Measurements from ENCODE around the gene CD101. TPM values are rescaled to one million over a fixed set of nuclear protein-coding genes. Genes with fewer than 3 reads are reported as not detected.
A peak's percentile ranks its signal among the peaks of the same experiment; 100 is the strongest.

CD101 gene
- total RNA-seq, 1 donor from 2014 or later, result 0.48 TPM

DNA sequence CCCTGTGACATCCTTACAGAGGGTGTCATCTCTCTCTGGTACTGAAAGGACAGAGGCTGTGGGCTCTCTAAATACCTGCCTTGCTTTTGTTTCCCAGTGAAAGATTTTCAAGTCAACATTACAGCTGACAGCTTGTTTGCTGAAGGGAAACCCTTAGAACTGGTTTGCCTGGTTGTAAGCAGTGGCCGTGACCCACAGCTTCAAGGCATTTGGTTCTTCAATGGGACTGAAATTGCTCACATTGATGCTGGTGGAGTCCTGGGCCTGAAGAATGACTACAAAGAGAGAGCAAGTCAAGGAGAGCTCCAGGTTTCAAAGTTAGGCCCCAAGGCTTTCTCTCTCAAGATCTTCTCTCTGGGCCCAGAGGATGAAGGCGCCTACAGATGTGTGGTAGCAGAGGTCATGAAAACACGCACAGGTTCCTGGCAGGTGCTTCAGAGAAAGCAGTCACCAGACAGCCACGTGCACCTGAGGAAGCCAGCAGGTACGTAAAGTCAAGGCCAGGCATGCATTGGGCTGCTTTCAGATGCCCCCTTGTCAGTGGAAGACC is 11.8 kb downstream of the CD101 start:
- DNase-seq (ENCODE audit: low spot score), result no peak

DNA sequence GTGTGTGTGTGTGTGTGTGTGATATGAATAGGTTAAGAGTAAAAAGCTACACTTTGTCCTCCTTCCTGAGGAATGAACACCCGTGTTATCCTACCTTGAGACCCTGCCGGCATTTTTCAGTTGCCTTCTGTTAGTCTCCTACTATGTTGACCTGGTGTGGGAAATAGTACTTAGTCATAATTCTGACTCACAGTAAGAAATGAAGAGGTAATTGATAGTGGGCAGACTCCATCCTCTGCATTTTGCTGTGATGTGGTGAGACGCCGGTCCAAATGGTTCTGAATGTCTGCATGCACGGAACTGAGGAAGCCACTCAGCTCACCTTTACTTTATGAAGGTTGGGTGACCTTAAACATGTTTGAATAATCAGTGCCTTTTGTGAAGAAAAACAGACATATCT is 12.6 kb downstream of the CD101 start:
- no peak for DNase-seq (ENCODE audit: low spot score)

DNA sequence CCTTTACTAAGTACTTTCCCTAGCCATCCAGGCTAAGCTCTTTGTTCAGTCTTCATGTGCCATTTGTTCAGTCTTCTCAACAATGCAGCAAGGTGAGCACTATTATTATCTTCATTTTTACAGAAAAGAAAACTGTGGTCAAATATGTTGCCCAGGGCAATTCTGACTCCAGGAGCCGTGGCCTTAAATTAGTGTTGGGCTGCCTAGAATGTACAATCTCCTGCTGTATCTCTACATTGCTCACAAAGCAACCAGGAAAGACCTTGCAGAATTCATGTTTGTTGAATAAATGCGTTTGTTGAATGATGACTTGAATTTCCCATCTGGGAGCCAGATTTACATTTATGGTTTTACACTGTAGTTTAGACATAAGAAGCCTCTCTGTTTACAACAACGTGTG is 14.2 kb downstream of the CD101 start:
- no peak for DNase-seq (ENCODE audit: low spot score)

DNA sequence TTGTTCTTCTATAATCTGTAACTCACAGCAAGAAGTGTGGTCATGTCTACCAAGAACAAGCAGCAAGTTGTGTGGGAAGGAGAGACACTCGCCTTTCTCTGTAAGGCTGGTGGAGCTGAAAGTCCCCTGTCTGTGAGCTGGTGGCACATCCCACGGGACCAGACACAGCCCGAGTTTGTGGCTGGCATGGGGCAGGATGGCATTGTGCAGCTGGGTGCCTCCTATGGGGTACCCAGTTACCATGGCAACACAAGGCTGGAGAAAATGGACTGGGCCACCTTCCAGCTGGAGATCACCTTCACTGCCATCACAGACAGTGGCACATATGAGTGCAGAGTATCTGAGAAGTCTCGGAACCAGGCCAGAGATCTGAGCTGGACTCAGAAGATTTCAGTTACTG is 15.5 kb downstream of the CD101 start:
- no peak for DNase-seq (ENCODE audit: low spot score)

DNA sequence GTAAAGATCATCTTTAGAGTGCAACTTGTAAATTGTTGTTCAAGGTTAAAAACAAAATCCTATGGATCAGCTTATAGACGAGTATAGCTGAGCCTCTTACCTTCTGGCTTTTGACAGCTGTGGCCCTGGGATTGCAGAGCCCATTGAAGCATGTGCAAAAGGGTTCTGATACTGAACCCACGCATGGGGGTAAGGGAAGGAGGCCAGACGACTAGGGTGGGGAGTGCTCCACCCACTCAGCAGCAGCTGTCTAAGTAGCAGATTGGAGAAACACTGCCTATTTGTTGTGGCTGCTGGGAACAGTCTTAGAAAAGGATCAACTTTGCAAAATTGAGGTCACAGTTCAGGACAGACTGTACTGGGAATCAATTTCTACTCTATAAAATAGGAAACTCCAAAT is 16.1 kb downstream of the CD101 start:
- DNase-seq (ENCODE audit: low spot score), result no peak

DNA sequence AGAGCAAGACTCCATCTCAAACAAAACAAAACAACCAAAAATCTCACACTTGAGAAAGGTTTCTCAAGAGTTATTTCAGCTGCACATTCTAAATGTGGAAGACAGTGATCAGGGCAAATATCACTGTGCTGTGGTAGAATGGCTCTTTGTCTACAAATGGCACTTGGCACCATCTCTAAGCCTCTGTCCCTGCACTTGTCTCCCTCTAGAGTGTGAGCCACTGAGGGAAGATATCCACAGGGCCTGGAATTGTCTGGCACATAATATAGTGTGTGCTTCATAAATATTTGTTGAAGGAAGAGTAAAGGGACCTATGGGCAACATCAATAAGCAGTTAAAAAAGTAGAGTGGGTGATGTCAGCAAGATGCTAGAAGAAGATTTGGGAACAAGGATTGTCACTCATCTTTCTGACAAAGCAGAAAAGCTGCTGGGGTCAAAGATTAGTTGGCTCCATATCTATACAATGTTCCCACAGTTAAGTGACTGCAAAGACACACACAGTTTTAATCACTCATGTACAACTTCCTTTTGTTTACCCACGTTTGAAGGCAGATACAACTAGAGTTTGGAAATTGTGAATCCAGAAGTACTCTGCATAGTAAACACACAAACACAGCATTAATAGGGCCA is 19.1 kb downstream of the CD101 start:
- DNase-seq (ENCODE audit: low spot score), result no peak

DNA sequence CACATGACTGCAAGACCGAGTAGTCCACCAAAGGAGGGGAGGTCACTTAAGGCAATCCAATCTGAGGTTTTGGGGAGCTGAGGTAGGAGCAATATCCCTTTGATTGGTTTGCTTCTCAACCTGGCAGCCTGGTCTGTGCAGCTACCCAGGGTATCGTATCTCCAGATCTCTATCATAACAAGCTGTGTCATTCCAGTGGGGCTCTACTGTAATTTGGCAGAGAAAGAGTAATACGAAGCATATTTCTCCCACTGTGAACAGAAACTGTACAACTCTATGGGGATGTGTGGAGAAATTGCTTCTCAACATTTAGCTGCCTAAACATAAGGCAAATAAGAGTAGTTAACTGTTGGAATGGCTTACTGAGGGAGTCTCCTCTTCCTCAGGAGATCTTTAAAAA is 20.6 kb downstream of the CD101 start:
- no peak for DNase-seq (ENCODE audit: low spot score)

DNA sequence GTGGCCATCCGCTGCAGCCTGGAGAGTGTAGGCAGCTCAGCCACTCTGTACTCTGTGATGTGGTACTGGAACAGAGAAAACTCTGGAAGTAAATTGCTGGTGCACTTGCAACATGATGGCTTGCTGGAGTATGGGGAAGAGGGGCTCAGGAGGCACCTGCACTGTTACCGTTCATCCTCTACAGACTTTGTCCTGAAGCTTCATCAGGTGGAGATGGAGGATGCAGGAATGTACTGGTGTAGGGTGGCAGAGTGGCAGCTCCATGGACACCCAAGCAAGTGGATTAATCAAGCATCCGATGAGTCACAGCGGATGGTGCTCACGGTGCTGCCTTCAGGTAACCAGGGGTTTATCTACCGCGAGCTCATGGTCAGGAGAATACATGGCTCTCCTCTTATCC is 24.0 kb downstream of the CD101 start:
- DNase-seq (ENCODE audit: low spot score), result no peak

DNA sequence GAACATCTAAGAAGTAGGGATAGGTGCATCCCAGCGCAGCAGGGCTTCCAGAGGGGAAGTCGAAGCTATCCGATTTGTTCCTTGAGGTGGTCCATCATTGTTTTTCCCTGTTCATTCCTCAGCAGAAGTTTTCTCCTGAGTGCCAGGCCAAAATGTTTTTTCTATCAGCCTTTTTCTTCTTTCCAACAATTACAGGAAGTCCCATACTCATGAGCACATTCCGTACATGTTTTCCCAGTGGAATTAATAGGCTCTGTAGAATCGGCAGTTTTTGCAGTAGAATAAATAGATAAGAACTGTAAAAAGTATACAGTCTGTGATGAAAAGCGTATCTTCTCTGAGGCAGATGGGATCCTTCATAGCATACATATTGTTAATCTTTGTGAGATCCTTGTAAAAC is 24.8 kb downstream of the CD101 start:
- DNase-seq (ENCODE audit: low spot score), result no peak

DNA sequence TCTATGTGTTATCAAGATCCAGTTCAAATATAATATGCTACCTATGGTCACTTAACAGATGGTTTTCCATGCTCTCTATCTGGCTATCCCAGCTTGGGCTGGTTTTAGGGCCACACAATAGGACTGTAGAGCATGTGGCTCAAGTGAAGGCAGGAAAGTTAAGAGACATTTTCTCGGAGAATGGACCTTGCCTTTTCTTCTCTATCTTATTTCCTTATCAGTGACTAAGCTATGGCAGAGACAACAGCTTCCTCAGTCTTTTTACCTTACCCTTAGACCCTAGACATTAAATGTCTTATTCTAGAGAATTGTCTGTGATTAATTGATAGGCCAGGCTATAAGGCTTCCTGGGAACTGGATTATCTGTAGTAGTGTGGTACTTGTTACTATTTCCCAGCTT is 28.1 kb downstream of the CD101 start:
- DNase-seq (ENCODE audit: low spot score), result no peak

DNA sequence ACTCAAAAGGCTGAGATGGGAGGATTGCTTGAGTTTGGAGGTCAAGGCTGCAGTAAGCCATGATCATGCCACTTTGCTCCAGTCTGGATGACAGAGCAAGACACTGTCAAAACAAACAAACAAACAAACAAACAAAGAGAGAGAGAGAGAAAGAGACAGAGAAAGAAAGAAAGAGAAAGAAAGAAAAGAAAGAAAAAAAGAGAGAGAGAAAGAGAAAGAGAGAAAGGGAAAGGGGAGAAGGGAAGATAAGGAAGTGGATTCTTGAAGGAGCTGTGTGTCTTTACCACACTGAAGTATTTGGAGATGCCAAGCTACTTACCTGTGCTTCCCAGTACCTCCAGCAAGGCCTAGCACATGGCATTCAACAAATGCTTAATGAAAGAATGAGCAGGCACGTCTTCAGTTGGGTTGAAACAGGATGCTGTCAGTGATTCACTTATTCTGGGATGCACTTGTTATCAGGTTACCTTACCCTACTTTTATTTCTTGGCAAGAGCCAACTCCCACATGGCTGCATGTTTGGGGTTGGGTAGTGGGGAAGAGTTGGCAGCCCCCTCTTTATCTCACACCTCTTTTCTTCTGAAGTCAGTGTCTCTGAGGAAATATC is 28.8 kb downstream of the CD101 start:
- DNase-seq (ENCODE audit: low spot score), result no peak

DNA sequence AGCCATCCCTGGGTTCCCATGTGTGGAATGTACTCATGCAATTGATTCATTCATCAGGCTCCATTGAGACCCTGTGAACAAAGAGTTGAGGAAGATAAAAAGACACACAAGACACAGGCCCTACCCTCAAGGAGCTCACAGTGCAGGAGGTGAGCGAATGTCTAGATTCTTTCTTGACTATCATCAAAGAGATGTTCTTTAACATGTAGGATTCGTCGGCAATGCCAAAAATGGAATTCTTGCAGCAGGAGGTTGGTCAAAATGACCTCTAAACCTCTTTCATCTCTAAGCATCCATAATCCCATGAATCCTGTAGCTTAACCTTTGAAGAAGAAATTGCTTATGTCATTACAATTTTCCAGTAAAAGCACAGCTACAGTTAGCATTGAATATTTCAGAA is 30.7 kb downstream of the CD101 start:
- DNase-seq (ENCODE audit: low spot score), result peak; percentile 93

DNA sequence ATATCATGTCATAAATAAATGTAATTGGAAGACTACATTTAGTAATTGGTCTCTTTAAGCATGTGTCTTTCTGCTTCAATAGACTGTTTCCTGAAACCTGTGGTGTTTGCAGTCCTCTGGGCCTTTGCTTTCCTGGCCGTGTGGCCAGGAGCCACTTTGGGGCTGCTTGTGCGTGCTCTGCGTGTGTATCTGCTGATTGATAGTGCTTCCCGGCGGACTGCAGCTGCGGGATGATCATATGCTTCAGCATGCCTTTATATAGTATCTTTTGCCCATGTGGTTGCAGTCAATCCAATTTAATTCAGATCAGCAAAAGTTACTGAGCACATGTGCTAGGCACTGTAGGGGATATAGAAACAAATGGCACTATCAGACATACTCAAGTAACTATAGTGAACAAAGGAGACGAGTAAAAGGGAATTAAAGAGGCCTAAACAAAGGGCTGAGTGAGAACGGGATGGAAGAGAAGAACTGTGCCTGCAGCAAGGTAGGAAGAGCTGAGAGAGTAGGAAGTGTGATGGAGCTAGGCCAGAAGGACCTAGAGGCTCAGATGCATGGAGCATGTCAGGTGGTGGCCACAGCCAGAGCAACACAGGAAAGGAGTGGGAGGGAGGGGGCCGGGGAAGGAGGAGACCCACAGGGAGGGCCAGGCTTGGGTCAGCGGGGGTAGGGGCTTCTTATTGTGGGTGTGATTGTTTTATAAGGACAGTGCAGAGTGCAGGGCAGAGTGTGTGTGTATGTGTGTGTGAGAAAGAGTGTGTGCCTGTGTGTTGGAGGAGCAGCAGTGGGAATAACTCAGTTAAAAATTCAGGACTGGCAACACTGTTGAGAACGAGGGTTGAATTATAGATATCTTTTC is 31.4 kb downstream of the CD101 start:
- DNase-seq (ENCODE audit: low spot score), result no peak

DNA sequence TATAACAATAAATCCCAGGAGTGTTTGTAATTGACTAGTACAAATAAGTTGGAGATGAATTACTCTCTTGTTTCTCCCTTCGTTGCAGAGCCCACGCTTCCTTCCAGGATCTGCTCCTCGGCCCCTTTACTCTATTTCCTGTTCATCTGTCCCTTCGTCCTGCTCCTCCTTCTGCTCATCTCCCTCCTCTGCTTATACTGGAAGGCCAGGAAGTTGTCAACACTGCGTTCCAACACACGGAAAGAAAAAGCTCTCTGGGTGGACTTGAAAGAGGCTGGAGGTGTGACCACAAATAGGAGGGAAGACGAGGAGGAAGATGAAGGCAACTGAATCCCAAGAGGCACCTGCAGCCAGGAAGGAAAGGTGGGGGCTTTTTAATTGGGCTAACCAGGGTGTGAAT is 32.2 kb downstream of the CD101 start:
- no peak for DNase-seq (ENCODE audit: low spot score)

DNA sequence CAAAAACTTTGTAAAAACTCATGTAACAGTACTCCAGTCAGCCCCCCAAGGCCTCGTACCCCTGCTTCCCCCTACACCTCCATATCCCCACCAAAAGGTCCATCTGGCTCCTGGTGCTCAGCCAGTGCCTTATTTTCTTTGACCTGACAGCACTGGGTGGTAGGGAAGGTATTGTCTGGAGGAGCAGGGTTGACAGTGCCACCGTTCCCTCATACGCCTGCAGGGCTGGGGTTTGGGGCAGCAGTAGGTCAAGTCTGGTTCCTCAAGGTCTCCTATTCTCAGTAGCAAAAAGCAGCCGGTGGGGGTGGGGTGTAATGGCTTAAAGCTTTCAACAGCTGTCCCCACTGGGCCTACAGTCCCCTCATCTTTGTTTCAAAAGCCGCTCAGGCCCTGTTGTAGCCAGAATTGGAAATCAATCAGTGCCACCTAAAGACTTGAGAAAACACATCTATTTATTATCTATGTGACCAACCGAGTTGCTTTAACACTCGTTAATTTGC is 33.3 kb downstream of the CD101 start:
- no peak for DNase-seq (ENCODE audit: low spot score)

DNA sequence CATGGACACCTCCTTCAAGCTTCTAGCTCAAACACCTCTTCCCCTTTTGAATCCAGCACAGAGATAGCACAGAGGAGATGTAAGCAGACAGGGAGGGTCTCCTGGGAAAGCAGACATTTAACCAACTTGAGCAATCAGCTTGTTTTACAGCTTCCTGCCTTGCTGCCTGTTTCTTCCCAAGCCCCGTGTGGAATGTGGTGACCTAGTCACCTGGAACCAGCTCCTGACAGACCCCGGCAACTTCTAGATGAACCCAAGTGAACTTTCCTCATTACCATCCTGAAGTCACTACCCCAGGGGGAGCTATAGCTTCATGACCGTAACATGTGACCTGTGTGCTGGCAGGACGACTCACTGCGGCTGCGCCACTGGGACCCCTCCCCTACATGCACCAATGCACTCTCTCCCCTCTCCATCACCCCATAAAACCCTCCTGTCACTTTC is 34.5 kb downstream of the CD101 start:
- DNase-seq (ENCODE audit: low spot score), result no peak

DNA sequence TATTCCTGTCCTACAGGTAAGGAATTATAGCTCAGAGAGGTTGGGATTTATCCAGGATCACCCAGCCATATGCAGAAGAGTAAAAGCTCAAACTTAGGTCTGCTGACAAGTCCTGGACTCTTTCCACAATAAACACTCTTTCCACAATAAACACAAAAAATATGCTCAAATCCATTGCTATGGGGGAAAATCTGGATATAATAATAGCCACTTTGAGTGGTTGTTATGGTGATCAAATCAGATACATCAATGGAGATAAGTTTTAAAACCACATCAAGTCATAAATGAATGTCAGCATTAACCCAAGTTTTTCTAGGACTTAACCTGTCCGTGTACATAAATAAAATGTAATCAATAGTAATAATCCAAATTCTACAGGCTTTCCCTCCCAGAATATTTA is 36.2 kb downstream of the CD101 start:
- no peak for DNase-seq (ENCODE audit: low spot score)

DNA sequence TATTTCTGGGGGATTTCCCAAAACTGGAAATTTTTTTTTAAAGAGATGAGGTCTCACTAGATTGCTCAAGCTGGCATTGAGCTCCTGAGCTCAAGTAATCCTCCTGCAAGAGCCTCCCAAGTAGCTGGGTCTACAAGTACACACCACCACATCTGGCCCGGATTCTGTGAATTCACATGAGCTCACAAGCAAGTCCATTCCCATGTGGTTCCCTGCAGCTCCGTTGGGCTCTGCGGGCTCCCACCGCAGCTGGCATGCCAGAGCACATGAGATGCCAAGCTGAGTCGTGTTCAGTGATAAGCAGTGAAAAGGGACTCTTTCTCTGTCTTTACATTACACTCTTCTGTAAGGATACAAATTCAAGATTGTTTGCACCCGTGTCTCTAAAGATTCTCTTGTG is 36.7 kb downstream of the CD101 start:
- DNase-seq (ENCODE audit: low spot score), result no peak

DNA sequence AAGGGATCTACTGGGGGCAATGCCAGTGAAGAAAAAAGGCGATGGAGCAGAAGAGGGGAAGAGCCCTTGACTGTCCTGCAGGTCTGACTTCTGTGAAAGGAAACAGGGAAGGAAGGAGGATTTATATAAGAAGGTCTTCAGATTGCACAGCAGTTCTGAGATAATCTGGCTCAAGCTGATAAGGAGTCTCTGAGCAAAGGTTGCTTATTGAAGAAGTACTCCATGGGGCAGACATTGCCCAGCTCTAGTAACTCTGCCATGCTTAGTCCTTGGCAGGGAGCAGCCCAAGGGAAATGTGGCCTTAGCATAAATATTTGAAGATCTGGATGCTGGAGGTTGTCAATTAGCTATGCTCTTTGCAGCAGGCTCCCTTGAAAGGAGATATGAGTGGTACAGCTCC is 42.7 kb downstream of the CD101 start:
- DNase-seq (ENCODE audit: low spot score), result no peak

DNA sequence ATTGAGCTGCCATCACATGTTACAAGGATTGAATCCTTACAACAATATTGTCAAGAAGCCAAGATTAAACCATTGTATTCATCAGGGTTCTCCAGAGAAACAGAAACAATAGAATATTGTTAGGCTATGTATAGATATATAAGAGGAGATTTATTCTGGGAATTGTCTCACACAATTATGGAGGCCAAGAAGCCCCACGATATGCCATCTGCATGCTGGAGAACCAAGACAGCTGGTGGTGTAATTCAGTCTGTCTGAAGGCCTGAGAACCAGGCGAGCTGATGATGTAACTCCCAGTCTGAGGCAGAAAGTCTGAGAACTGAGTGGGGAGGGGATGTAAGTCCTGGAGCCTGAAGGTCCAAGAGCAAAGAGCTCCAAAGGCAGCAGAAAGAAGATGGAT is 44.1 kb downstream of the CD101 start:
- DNase-seq (ENCODE audit: low spot score), result no peak

DNA sequence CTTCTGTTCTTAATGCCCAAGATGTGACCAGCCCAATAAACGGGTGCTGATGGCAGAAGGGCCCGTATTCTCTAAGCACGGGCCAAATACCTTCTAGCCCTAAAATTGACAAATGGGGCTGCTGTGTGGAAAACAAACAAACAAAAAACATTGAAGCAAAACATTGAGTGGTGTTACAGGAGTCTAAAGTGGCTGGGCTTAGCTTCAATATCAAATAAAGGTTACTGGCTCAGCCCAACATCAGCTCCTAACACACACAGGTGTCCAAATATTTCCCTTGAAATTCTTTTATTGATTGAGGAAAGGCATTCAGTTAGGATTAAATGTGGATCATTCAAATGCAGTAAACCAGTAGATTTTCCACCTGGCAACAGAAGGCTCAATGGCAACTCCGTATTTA is 45.2 kb downstream of the CD101 start:
- DNase-seq (ENCODE audit: low spot score), result no peak

DNA sequence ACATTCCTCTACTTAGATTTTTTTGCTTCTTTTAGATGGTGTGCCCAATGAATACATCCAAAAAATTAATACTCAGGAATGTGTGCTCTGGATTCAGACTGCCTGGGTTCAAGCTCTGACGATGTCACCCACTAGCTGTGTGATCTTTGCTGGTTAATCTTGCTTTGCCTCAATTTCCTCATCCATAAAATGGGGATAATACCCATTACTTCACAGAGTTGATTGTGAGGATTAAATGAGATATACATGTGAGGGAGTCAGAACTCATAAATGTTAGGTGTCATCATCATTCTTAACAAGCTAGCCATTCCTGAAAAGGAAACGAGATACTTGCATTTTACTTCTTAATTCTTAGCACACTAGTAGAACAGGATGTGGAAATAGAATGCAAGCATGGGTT is 45.7 kb downstream of the CD101 start:
- no peak for DNase-seq (ENCODE audit: low spot score)

DNA sequence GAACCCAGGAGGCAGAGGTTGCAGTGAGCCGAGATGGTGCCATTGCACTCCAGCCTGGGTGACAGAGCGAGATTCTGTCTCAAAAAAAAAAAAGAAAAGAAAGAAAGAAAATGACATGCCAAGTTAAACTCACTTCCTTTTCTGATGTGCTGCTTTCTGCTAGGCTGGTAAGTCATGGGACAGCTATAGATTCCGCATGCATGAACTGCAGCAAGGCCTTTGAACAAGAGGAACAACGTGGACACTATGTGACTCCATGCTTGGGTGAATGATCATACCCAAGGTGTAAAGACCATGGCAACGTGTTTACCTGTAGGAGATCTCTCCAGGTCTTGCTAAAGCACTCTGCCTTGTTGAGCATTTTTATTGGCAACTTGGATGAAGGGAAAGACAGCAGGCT is 48.3 kb downstream of the CD101 start:
- no peak for DNase-seq (ENCODE audit: low spot score)
